Measurements from ENCODE around the gene LGSN.
"Not testable (repeated sequence)": the region's sequence is repeated elsewhere in the genome, so short reads cannot be mapped to it uniquely, and the experiment has no call there.

The LGSN gene

DNA sequence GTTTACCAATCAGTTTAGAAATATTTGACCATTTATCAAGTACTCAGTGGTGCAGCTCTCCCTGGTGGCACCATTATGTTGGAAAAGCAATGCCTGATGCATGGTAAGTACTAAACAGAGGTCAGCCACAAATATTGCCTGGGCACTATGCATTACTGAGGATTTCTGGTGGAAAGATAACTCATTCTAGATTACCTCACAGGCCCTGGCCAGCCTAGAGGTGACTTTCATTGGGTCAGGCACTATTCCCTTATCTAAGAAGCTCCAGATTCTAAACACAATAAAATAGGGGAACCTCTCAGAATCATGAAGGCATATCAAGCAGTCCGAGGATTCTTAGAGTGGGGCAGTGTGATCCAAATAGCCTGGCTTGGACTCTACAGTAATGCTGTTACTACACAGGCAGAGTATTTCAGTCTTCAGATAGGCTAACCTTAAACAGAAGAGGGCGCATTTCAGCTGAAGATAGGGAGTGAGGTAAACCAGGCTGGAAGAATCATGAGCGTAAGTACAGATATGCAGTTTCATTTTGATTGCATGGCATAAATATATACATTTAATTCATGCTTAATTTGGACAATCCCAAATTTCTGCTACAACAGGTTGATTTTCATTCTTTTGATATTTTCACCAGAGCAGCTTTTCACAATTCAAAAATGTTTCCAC, 12.1 kb downstream of the LGSN start:
- no peak for DNase-seq (ENCODE audit: low read depth in 2 of 2)

DNA sequence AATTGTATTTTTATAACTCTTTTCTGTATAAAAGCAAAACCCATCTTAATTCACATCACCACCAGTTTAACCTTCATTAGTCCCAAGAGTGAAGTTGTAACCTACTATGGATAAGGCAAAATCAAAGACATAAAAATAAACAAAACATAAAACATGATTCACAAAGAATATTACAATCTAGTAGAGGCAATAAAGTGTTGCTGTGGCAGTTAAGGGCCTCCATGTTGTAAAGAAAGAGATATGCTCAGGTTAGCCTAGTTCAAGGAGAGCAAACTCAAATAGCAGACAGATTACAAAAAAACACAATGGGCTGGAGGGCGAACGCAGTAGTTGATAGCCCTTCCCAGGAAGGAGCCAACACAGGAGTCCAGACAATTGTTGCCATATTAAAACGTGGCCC, 13.4 kb downstream of the LGSN start:
- DNase-seq (ENCODE audit: low read depth in 2 of 2) = no peak

DNA sequence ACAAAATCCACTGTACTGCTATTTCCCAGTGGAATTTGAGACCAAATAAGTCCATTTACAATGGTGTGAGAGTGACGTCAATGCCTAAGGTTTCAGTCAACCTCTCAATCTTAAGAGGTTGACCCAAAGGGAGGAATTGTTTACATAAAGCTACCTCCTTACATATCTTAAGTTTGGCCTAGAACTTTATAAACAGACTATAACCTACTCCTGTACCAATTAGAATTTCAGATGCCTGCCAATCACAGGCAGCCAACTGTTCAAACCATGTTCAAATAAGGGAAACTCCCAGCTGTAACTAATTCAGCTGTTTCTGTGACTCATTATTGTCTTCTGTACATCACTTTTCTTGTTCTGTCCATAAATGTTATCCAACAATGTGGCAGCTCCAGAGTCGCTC, 14.5 kb downstream of the LGSN start:
- DNase-seq (ENCODE audit: low read depth in 2 of 2) = no peak

GRCh38 chr6:63303476-63303875, 16.3 kb downstream of the LGSN start:
- no peak for DNase-seq (ENCODE audit: low read depth in 2 of 2)

DNA sequence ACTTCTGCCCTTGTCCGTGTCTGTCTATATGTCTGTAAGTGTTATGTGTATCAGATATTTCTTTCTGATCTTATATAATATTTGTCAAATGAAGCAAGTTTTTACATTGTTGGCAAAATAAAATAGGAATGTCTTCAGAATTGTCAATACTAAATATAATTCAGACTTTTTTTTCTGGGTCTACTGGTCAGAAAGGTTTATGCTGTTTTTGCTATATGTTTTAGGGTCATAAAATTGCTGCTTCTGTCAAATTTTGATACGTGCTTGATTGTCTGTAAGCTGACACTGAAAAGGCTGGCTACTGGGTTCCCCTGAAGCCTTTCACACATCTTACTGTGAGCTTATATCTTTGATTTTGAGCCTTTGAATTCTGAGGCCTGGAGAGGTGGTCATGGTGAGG, 20.1 kb downstream of the LGSN start:
- no peak for DNase-seq (ENCODE audit: low read depth in 2 of 2)

GRCh38 chr6:63295553-63296194, 24.1 kb downstream of the LGSN start:
- DNase-seq (ENCODE audit: low read depth in 2 of 2) = no peak

DNA sequence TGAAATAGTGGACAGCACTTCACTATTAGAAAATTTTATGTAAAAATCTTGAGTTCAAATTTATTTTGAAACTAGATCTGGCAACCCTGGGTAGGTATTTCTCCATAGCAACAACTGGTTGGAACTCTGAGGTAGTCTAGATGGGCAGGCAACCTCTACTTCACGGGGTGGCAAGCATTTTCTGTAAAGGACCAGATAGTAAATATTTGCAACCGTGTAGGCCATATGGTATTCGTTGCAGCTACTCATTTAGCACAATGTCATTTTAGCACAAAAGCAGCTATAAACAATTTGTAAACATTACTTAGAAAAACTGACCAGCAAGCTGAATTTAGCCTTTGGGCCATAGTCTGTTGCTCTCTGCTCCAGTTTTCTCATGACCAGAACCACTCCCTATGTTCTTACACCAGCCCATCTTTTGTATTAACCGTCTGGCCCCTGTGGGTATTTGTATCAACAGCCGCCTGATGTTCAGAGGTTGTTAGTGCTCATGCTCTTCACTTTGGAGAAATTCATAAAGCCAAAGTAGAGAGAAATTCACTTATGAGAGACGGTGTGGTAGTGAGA, 29.2 kb downstream of the LGSN start:
- DNase-seq (ENCODE audit: low read depth in 2 of 2) = no peak

DNA sequence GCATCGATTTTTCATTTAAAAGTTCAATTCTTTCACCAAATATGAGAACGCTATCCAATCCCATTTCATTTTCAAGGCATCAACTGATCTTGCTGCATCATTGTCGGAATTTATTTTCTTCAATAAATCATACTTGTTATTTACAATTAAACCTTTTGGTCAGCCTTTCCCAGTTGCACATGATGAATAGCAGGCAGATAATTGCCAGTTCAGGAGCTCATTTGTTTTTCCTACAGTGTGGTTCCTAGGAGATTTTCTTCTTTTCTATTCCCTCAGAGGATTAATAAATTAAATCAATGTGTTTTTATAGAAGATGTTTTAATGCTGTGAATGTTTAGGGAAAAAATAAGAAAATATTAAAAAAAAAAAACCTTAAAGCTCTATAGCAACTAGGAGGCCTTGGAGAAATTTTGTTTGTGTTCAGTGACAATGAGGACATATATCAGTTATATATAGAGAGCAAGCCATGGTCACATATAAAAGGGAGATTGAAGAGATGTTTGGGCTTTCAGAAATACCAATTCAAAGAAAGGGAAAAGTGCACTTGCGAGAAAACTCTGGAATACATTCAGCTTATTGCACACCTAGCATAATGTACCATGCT, 30.4 kb downstream of the LGSN start:
- no peak for DNase-seq (ENCODE audit: low read depth in 2 of 2)

GRCh38 chr6:63280639-63281180, 39.1 kb downstream of the LGSN start:
- DNase-seq (ENCODE audit: low read depth in 2 of 2) = no peak

DNA sequence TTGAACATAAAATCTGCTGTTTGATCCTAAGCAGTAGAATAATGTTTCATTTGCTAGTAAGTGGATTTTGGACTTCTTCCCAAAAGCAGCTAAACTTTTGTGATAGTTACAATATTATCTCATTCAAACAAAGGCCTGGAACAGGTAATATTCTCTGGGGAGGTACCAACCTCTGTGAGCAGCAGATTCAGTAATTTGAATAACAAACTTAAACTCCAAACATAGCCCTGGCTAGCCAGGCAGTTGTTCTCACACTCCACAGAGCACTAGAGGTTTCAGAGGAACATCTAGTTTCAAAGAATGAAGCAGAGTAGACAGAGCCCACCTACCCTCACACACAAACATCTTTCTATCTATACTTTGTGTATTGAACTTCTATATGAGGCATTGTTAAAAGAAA, 40.9 kb downstream of the LGSN start:
- no peak for DNase-seq (ENCODE audit: low read depth in 2 of 2)

- no peak for DNase-seq (ENCODE audit: low read depth in 2 of 2)
These were observed 43.8 kb downstream of the LGSN start for GRCh38 chr6:63275953-63276352.

DNA sequence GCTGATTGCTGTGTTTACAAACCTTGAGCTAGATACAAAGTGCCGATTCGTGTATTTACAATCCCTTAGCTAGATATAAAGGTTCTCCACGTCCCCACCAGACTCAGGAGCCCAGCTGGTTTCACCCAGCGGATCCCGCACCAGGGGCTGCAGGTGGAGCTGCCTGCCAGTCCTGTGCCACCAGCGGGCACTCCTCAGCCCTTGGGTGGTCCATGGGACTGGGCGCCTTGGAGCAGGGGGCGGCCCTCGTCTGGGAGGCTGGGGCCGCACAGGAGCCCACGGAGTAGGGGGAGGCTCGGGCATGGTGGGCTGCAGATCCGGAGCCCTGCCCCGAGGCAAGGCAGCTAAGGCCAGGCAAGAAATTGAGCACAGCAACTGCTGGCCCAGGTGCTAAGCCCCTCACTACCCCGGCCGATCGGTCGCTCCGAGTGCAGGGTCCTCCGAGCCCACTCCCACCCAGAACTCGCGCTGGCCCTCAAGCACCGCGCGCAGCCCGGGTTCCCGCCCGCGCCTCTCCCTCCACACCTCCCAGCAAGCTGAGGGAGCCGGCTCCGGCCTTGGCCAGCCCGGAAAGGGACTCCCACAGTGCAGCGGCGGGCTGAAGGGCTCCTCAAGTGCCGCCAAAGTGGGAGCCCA, 44.9 kb downstream of the LGSN start:
- DNase-seq (ENCODE audit: low read depth in 2 of 2) = not testable (repeated sequence)

GRCh38 chr6:63272397-63272796, 47.4 kb downstream of the LGSN start:
- no peak for DNase-seq (ENCODE audit: low read depth in 2 of 2)

- no peak for DNase-seq (ENCODE audit: low read depth in 2 of 2)
These were observed 50.3 kb downstream of the LGSN start for GRCh38 chr6:63269470-63269869.

GRCh38 chr6:63268574-63268973, 51.2 kb downstream of the LGSN start:
- no peak for DNase-seq (ENCODE audit: low read depth in 2 of 2)

GRCh38 chr6:63267828-63268227, 52.0 kb downstream of the LGSN start:
- no peak for DNase-seq (ENCODE audit: low read depth in 2 of 2)

GRCh38 chr6:63267046-63267445, 52.7 kb downstream of the LGSN start:
- DNase-seq (ENCODE audit: low read depth in 2 of 2) = no peak

GRCh38 chr6:63263444-63263843, 56.3 kb downstream of the LGSN start:
- no peak for DNase-seq (ENCODE audit: low read depth in 2 of 2)

GRCh38 chr6:63261820-63262219, 58.0 kb downstream of the LGSN start:
- DNase-seq (ENCODE audit: low read depth in 2 of 2) = no peak

- no peak for DNase-seq (ENCODE audit: low read depth in 2 of 2)
These were observed 60.6 kb downstream of the LGSN start for GRCh38 chr6:63259153-63259552.

- DNase-seq (ENCODE audit: low read depth in 2 of 2) = no peak
These were observed 69.8 kb downstream of the LGSN start for GRCh38 chr6:63249875-63250482.

DNA sequence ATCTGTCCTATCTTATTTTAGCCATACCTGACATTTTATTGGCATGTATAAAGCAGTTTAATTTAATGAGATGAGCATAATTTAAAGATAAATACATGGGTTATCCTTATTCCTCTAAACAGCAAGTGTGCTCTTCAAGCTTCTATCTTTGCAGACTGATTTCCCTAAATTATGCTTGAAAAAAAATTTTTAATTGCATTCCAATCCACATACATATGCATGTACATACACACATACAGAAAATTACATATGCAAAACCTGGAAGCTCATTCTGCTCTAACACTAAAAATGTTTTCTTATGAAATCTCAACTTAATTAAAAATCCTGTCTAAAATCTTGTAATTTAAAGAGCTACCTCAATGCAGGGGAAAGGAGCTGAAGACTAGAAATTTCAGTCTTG, 73.2 kb downstream of the LGSN start:
- no peak for DNase-seq (ENCODE audit: low read depth in 2 of 2)

Measured in stimulated activated CD4-positive, alpha-beta T cell treated with anti-CD3 and anti-CD28 coated beads, Interleukin-1b, Interleukin-23, amount 100 ng/mL, for 4 hours (primary cell).